ENCODE data around the gene FANCI. TPM values are rescaled to one million over a fixed set of nuclear protein-coding genes. Genes with fewer than 3 reads are reported as not detected.

FANCI gene
- total and polyA plus RNA-seq, 2 of the 13 experiments (the other 11 are each of a cell fraction or from before 2014, with no cell fraction given) = 15.7 to 68.8 TPM

- TF ChIP-seq, protein P1, sequence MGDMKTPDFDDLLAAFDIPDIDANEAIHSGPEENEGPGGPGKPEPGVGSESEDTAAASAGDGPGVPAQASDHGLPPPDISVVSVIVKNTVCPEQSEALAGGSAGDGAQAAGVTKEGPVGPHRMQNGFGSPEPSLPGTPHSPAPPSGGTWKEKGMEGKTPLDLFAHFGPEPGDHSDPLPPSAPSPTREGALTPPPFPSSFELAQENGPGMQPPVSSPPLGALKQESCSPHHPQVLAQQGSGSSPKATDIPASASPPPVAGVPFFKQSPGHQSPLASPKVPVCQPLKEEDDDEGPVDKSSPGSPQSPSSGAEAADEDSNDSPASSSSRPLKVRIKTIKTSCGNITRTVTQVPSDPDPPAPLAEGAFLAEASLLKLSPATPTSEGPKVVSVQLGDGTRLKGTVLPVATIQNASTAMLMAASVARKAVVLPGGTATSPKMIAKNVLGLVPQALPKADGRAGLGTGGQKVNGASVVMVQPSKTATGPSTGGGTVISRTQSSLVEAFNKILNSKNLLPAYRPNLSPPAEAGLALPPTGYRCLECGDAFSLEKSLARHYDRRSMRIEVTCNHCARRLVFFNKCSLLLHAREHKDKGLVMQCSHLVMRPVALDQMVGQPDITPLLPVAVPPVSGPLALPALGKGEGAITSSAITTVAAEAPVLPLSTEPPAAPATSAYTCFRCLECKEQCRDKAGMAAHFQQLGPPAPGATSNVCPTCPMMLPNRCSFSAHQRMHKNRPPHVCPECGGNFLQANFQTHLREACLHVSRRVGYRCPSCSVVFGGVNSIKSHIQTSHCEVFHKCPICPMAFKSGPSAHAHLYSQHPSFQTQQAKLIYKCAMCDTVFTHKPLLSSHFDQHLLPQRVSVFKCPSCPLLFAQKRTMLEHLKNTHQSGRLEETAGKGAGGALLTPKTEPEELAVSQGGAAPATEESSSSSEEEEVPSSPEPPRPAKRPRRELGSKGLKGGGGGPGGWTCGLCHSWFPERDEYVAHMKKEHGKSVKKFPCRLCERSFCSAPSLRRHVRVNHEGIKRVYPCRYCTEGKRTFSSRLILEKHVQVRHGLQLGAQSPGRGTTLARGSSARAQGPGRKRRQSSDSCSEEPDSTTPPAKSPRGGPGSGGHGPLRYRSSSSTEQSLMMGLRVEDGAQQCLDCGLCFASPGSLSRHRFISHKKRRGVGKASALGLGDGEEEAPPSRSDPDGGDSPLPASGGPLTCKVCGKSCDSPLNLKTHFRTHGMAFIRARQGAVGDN (CRISPR knock-in tag; IDR thresholded peaks at IDR 0.05) = no peak
- TF ChIP-seq AHDC1 (CRISPR knock-in tag; IDR thresholded peaks at IDR 0.05; ENCODE audit: borderline replicate concordance) (no peak), ZNF260 (CRISPR knock-in tag; IDR thresholded peaks at IDR 0.05; ENCODE audit: borderline replicate concordance, low read depth) (no peak), NFRKB (IDR thresholded peaks at IDR 0.05) (no peak), ZFP82 (CRISPR knock-in tag; IDR thresholded peaks at IDR 0.05; ENCODE audit: borderline replicate concordance) (no peak), ZNF781 (CRISPR knock-in tag; IDR thresholded peaks at IDR 0.05; ENCODE audit: borderline replicate concordance, not compliant biosample characterization) (no peak), JDP2 (CRISPR knock-in tag; IDR thresholded peaks at IDR 0.05; ENCODE audit: borderline replicate concordance) (no peak), ZNF616 (CRISPR knock-in tag; IDR thresholded peaks at IDR 0.05; ENCODE audit: low read depth) (no peak), MTA3 (CRISPR knock-in tag; IDR thresholded peaks at IDR 0.05) (no peak)
- TF ChIP-seq, protein P2, sequence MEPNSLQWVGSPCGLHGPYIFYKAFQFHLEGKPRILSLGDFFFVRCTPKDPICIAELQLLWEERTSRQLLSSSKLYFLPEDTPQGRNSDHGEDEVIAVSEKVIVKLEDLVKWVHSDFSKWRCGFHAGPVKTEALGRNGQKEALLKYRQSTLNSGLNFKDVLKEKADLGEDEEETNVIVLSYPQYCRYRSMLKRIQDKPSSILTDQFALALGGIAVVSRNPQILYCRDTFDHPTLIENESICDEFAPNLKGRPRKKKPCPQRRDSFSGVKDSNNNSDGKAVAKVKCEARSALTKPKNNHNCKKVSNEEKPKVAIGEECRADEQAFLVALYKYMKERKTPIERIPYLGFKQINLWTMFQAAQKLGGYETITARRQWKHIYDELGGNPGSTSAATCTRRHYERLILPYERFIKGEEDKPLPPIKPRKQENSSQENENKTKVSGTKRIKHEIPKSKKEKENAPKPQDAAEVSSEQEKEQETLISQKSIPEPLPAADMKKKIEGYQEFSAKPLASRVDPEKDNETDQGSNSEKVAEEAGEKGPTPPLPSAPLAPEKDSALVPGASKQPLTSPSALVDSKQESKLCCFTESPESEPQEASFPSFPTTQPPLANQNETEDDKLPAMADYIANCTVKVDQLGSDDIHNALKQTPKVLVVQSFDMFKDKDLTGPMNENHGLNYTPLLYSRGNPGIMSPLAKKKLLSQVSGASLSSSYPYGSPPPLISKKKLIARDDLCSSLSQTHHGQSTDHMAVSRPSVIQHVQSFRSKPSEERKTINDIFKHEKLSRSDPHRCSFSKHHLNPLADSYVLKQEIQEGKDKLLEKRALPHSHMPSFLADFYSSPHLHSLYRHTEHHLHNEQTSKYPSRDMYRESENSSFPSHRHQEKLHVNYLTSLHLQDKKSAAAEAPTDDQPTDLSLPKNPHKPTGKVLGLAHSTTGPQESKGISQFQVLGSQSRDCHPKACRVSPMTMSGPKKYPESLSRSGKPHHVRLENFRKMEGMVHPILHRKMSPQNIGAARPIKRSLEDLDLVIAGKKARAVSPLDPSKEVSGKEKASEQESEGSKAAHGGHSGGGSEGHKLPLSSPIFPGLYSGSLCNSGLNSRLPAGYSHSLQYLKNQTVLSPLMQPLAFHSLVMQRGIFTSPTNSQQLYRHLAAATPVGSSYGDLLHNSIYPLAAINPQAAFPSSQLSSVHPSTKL (CRISPR knock-in tag; IDR thresholded peaks at IDR 0.05) = peak; percentile 64
- TF ChIP-seq, protein P3, sequence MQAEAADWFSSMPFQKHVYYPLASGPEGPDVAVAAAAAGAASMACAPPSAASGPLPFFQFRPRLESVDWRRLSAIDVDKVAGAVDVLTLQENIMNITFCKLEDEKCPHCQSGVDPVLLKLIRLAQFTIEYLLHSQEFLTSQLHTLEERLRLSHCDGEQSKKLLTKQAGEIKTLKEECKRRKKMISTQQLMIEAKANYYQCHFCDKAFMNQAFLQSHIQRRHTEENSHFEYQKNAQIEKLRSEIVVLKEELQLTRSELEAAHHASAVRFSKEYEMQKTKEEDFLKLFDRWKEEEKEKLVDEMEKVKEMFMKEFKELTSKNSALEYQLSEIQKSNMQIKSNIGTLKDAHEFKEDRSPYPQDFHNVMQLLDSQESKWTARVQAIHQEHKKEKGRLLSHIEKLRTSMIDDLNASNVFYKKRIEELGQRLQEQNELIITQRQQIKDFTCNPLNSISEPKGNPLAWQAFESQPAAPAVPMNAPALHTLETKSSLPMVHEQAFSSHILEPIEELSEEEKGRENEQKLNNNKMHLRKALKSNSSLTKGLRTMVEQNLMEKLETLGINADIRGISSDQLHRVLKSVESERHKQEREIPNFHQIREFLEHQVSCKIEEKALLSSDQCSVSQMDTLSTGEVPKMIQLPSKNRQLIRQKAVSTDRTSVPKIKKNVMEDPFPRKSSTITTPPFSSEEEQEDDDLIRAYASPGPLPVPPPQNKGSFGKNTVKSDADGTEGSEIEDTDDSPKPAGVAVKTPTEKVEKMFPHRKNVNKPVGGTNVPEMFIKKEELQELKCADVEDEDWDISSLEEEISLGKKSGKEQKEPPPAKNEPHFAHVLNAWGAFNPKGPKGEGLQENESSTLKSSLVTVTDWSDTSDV (CRISPR knock-in tag; IDR thresholded peaks at IDR 0.05) = no peak
Observed at GRCh38 chr15:89315375-89315929, 71.7 kb downstream of the FANCI start (continued).

All from HepG2 (cell line).